Stomach smooth muscle (tissue), 2 donors: ENCODE measurements around the gene FAM163B.

Source experiments
- H3K27ac ChIP-seq: one replicate; pipeline ENCODE4 v1.7.0; 2013; ENCODE audit warnings: mild to moderate bottlenecking, low read length, inconsistent platforms
- H3K27me3 ChIP-seq, 2 donors: one replicate each; pipeline ENCODE4 v1.7.0; 2013; ENCODE audit warnings: low read length in 2 of 2; ENCODE audit not compliant: insufficient read depth in 2 of 2, control insufficient read depth in 1 of 2
- H3K36me3 ChIP-seq, 2 donors: one replicate each; pipeline ENCODE4 v1.7.0; 2013; ENCODE audit warnings: low read length in 2 of 2; ENCODE audit not compliant: control insufficient read depth in 2 of 2, insufficient read depth in 2 of 2
- H3K4me1 ChIP-seq: one replicate; pipeline ENCODE4 v1.7.0; 2013; ENCODE audit warnings: low read length; ENCODE audit not compliant: control insufficient read depth, insufficient read depth
- H3K4me3 ChIP-seq, 2 donors: one replicate each; pipeline ENCODE4 v1.7.0; 2013; ENCODE audit warnings: low read length in 2 of 2
- H3K9ac ChIP-seq, 2 donors: one replicate each; pipeline ENCODE4 v1.7.0; 2013; ENCODE audit warnings: low read length in 2 of 2, mild to moderate bottlenecking in 1 of 2
- H3K9me3 ChIP-seq, 2 donors: one replicate each; pipeline ENCODE4 v1.7.0; 2013; ENCODE audit warnings: low read length in 2 of 2; ENCODE audit not compliant: control insufficient read depth in 2 of 2
- donor health status: healthy.
- donor health status: Pancreatic carcinoma.

Gene FAM163B

GRCh38 chr9:133589454-133590227 lies 19.5 kb downstream of the FAM163B start:
- Histone ChIP-seq H3K27ac (no peak overlapping the region), H3K4me3 (no peak overlapping the region), H3K27me3 (peaks cover 7 to 17% of the 10 kb centered on the region in 2 donors), H3K36me3 (no peaks in the 10 kb centered on the region), H3K9me3 (no peaks in the 10 kb centered on the region), H3K9ac (no peak overlapping the region), H3K4me1 (peaks cover 14% of the 10 kb centered on the region)

- Histone ChIP-seq H3K36me3 (no peaks in the 10 kb centered on the region), H3K4me1 (peaks cover 20% of the 10 kb centered on the region), H3K4me3 (no peak overlapping the region), H3K9ac (no peak overlapping the region), H3K9me3 (no peaks in the 10 kb centered on the region), H3K27ac (no peak overlapping the region), H3K27me3 (peaks cover 14 to 28% of the 10 kb centered on the region in 2 donors)
Measured at GRCh38 chr9:133587466-133587865, 21.7 kb downstream of the FAM163B start.

GRCh38 chr9:133587051-133587450 lies 22.1 kb downstream of the FAM163B start:
- H3K4me3 ChIP-seq, result no peak overlapping the region
- H3K36me3 ChIP-seq, result no peaks in the 10 kb centered on the region
- H3K4me1 ChIP-seq, result peaks cover 23% of the 10 kb centered on the region
- H3K9me3 ChIP-seq, result no peaks in the 10 kb centered on the region
- no peak overlapping the region for H3K27ac ChIP-seq
- no peak overlapping the region for H3K9ac ChIP-seq
- peaks cover 17 to 32% of the 10 kb centered on the region in 2 donors for H3K27me3 ChIP-seq

GRCh38 chr9:133585481-133586351 lies 23.5 kb downstream of the FAM163B start:
- no peak overlapping the region for H3K27ac ChIP-seq
- no peaks in the 10 kb centered on the region for H3K36me3 ChIP-seq
- peaks cover 17 to 30% of the 10 kb centered on the region in 2 donors for H3K27me3 ChIP-seq
- H3K4me3 ChIP-seq, result no peak overlapping the region
- H3K4me1 ChIP-seq, result peaks cover 23% of the 10 kb centered on the region
- H3K9me3 ChIP-seq, result no peaks in the 10 kb centered on the region
- no peak overlapping the region for H3K9ac ChIP-seq

GRCh38 chr9:133584559-133585476 lies 24.4 kb downstream of the FAM163B start:
- Histone ChIP-seq H3K9me3 (no peaks in the 10 kb centered on the region), H3K27ac (no peak overlapping the region), H3K4me1 (peaks cover 23% of the 10 kb centered on the region), H3K4me3 (peak overlapping the region in 1 of 2 donors; percentile 15), H3K27me3 (peaks cover 17 to 30% of the 10 kb centered on the region in 2 donors), H3K36me3 (no peaks in the 10 kb centered on the region), H3K9ac (no peak overlapping the region)

GRCh38 chr9:133584167-133584558 lies 25.0 kb downstream of the FAM163B start:
- peaks cover 23% of the 10 kb centered on the region for H3K4me1 ChIP-seq
- H3K36me3 ChIP-seq, result no peaks in the 10 kb centered on the region
- H3K27me3 ChIP-seq, result peaks cover 17 to 28% of the 10 kb centered on the region in 2 donors
- H3K9ac ChIP-seq, result no peak overlapping the region
- H3K9me3 ChIP-seq, result no peaks in the 10 kb centered on the region
- H3K27ac ChIP-seq, result no peak overlapping the region
- H3K4me3 ChIP-seq, result no peak overlapping the region

- Histone ChIP-seq H3K27me3 (peaks cover 15 to 25% of the 10 kb centered on the region in 2 donors), H3K4me3 (no peak overlapping the region), H3K36me3 (no peaks in the 10 kb centered on the region), H3K4me1 (peaks cover 23% of the 10 kb centered on the region), H3K27ac (no peak overlapping the region), H3K9me3 (no peaks in the 10 kb centered on the region), H3K9ac (no peak overlapping the region)
Measured at GRCh38 chr9:133583586-133583985, 25.6 kb downstream of the FAM163B start.

GRCh38 chr9:133583111-133583510 lies 26.1 kb downstream of the FAM163B start:
- H3K36me3 ChIP-seq, result no peaks in the 10 kb centered on the region
- no peak overlapping the region for H3K4me3 ChIP-seq
- no peak overlapping the region for H3K9ac ChIP-seq
- peaks cover 15 to 25% of the 10 kb centered on the region in 2 donors for H3K27me3 ChIP-seq
- H3K4me1 ChIP-seq, result peaks cover 23% of the 10 kb centered on the region
- H3K27ac ChIP-seq, result no peak overlapping the region
- no peaks in the 10 kb centered on the region for H3K9me3 ChIP-seq

- peaks cover 23% of the 10 kb centered on the region for H3K4me1 ChIP-seq
- no peaks in the 10 kb centered on the region for H3K36me3 ChIP-seq
- no peak overlapping the region for H3K4me3 ChIP-seq
- peaks cover 15 to 29% of the 10 kb centered on the region in 2 donors for H3K27me3 ChIP-seq
- no peak overlapping the region for H3K9ac ChIP-seq
- no peaks in the 10 kb centered on the region for H3K9me3 ChIP-seq
- H3K27ac ChIP-seq, result no peak overlapping the region
Measured at GRCh38 chr9:133582501-133583045, 26.6 kb downstream of the FAM163B start.
